Hematopoietic multipotent progenitor cell treated with erythropoietin and hydrocortisone succinate and interleukin-3 and kit ligand, for 17 days (in vitro differentiated cells): ENCODE data around the gene C14orf132.
"Not testable (repeated sequence)": the region's sequence is repeated elsewhere in the genome, so short reads cannot be mapped to it uniquely, and the experiment has no call there.

Experiments used
- DNase-seq: peaks from one replicate; pipeline ENCODE4 v3.0.0-alpha.2; 2015; ENCODE audit warnings: low spot score

C14orf132 gene

GRCh38 chr14:96038920-96039632 is at the start of gene C14orf132:
Gene C14orf132 (plus strand): TSS chr14:96039362. CDS start chr14:96039501, 139 bp downstream.
- no peak for DNase-seq

DNA sequence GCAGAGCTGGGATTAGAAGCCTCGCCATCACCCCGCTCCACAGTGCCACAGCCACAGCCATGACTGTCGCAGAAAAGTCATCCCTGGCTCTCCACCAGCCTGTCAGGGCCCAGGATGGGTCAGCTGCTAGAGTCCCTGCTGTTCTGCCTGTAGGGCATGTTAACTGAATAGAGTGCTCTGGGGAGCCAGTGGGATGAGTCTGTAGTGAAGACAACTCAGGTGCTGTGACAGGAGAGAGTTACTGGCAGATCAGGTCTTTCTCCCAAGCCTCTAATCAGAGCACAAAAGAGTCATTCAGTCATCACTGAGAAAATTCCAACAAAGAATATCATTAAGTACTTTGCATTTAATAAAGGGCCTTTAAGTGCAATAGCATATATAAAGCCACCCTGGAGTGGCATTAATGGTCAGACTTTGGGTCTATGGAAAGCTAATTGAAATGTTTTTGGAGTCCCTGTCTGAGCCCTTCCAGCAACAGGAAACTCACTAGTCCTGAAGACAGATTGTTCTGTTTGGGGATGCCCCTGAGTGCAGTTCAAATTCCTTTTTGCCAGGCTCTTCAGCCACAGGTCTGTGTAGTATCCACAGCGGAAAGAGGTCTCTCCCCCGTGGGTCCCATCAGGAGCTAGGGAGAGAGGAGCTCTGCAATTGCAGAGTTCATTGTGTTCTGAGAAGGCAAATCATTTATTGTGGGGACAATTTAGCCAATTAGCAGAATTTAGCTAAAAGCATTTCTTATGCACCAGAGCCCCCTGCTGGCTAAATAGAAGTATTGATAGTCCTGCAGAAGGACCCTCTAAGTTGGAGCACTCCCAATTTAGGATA is 45.2 kb upstream of the C14orf132 start:
- DNase-seq = peak; percentile 50

GRCh38 chr14:95994593-95994928 is 44.6 kb upstream of the C14orf132 start:
- DNase-seq = no peak

DNA sequence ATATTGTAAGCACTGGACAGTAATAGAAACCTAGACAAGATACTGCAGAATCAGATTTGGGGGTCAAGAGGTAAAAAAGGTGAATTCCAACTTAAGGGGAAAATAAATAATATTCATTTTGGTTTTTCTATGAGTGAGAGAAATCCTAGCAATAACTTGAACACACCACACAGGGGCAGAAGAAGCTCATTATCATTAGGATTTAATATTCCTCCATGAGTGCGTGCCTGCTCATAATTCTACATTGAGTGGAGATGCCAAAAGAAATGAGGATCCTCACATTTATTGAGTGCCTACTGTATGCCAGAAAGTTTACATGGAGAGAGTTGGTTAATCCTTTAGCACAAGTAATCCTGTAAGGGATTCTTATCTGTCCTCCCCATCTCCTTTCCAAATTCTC is 40.5 kb upstream of the C14orf132 start:
- no peak for DNase-seq

DNA sequence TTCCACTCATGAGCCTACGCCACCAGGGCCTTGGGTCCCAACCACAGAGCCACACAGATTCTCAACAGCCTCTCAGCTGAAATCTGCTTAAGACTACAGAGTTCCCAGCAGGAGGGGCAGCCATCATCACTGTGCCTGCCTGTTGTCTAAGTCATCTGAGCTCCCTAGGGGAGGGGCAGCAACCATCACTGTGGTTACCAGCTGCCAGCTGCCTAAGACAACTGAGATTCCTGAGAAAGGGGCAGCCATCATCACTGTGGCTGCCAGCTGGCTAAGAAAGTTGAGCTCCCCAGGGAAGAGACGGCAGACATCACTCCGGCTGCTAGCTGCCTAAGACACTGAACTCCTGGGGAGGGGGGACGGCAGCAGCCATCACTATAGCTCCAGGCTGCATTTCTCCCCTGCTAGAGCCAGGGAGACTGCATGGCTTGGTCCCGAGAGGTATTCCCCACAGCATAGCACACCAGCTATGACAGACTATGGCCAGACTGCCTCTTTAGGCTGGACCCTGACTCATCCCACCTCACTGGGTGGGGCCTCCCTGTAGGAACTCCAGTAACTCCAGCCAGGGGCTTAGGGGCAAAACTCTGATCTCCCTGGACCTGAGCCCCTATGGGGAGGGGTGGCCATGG is 37.2 kb upstream of the C14orf132 start:
- DNase-seq = no peak

- DNase-seq = no peak
These were observed 36.7 kb upstream of the C14orf132 start for GRCh38 chr14:96002498-96002884.

DNA sequence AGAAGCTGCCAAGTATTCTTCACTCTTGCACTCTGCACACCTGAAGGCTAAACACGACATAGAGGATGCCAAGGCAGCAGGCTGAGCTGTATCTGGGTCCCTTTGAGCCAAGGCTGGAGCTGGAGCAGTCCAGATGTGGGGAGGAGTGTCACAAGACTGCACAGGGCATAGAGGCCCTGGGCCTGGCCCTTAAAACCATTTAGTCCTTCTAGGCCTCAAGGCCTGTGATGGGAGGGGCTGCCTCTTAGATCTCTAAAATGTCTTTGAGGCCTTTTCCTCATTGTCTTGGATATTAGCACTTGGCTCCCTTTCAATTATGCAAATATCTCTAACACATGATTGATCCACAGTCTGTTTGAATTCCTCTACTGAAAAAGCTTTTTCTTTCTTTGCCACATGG is 28.0 kb upstream of the C14orf132 start:
- no peak for DNase-seq

DNA sequence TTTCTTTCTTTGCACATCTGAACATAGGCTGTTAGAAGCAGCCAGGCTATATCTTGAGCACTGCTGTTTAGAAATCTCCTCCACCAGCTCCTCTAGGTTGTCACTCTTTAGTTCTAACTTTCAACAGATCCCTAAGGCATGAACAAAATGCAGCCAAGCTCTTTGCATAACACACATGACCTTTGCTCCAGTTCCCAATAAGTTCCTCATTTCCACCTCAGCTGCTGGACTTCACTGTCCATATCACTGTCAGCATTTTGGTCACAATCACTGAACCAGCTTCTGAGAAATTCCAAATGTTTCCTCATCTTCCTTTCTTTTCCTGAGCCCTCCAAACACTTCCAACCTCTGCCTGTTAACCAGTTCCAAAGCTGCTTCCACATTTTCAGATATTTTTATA is 27.6 kb upstream of the C14orf132 start:
- no peak for DNase-seq

- DNase-seq = not testable (repeated sequence)
These were observed 26.4 kb upstream of the C14orf132 start for GRCh38 chr14:96012757-96013156.

GRCh38 chr14:96014176-96014575 is 25.0 kb upstream of the C14orf132 start:
- DNase-seq = no peak

DNA sequence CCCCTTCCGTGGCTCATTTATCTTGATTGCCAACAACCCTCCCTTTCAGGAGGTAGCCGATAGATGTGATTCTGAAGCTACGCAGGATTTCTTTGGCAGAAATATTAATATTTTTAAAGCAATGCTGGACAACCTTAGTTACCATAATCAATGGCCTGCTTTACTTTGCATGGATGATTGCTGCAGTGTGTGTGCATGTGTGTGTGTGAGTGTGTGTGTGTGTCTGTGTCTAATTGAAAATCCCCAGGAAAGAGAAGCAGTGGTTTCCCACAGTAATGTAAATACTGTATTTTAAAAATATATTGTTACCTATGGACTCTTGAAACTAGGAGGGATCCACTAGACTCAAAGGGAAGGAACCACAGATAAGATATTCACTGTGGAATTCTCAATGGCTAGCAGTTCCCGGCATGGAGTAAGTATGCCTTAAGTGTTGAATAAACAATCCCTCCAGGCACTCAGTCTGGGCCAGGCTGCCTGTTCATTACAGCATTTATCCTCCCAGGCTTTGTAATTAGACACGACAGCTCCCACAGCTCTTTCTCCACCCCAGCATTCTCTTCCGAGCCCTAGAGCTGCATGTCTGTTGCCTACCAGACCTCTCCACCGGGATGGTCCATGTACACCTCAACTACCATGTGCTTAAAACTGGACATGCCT is 22.5 kb upstream of the C14orf132 start:
- no peak for DNase-seq

GRCh38 chr14:96017882-96018281 is 21.3 kb upstream of the C14orf132 start:
- no peak for DNase-seq

GRCh38 chr14:96027431-96028355 is 11.5 kb upstream of the C14orf132 start:
- no peak for DNase-seq

DNA sequence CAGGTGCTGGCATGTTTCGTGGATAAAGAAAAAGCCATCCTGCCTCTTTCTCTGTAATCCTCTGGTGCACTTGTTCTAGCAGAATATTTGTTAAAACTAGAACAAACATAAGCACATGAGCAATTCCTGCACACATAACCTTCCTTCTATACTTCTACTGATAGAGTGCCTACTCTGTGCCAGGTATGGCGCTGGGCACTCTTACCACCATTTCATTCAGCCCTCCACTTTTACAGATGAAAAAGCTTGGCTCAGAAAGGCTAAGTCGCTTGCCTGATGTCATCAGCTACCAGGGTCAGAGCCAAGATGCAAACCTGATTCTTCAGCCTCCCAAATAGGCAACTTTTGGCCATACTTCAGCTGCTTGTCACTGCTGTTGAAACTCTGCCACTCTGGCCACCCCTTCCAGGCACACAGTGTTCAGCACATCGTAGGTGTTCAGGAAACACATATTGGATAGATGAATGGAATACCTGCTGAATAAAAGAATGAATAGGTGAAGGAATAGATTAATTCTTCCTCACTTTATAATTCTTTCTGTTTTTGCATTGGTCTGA is 10.0 kb upstream of the C14orf132 start:
- no peak for DNase-seq

DNA sequence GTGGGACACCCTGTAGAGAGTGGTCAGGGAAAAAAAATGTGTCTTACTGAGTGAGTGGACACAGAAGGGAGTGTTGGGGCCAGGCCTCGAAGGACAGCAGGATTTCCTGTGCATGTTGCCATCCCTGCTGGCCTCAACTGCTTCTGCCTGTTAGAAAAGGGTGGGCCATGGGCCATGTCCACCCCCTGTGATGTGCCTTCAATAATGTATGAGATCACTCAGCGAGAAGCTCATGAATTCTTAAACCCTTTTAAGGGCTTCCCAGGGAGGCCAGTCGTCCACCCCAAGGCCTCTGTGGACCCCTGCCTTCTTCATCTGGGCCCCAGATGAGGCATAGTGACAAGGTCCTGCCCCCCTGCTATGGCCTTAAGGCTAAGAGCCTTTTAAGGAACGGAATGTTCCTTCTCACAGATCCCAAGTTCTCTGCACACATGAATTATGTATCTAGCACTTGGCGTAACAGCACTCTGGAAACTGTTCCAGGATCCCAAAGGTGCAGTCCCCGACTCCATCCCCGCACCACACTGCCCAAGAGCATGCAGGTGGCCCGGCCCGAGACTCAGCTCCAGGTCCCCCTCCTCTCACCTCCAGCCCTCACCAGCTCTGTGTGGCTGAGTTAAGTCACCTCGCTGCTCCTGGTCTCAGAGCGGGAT is 8.9 kb upstream of the C14orf132 start:
- DNase-seq = no peak

- no peak for DNase-seq
These were observed 7.5 kb upstream of the C14orf132 start for GRCh38 chr14:96031691-96032090.

DNA sequence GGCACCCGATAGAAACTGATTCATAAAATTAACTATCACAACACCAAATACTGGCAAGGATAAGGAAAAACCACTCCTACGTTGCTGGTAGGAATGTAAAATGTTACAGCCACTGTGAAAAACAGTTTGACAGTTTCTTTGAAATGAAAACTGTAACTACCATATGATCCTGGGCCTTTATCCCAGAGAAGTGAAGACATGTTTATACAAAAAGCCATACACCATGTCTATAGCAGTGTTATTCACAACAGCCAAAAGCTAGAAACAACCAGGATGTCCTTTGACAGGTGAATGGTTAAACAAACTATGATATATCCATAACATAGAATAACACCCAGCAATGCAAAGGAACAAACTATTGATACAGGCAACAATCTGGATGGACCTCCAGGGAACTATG is 3.7 kb upstream of the C14orf132 start:
- DNase-seq = no peak

GRCh38 chr14:96037891-96038557 is 1.1 kb upstream of the C14orf132 start:
- DNase-seq = no peak

- DNase-seq = no peak
These were observed 623 bp upstream of the C14orf132 start for GRCh38 chr14:96038558-96038919.

- no peak for DNase-seq
These were observed 610 bp downstream of the C14orf132 start for GRCh38 chr14:96039633-96040311.
